EL (cell line): ENCODE data around the gene NHS.
A peak's percentile ranks its signal among the peaks of the same experiment; 100 is the strongest.

Experiments used
- DNase-seq: peaks from one replicate; pipeline ENCODE4 v3.0.0-alpha.2; 2016

The NHS gene

GRCh38 chrX:17453788-17454187 is 78.8 kb downstream of the NHS start:
- DNase-seq = no peak

GRCh38 chrX:17456526-17456925 is 81.5 kb downstream of the NHS start:
- no peak for DNase-seq

GRCh38 chrX:17459008-17459611 is 84.1 kb downstream of the NHS start:
- peak; percentile 33 for DNase-seq

GRCh38 chrX:17459661-17460060 is 84.7 kb downstream of the NHS start:
- DNase-seq = peak; percentile 52

- DNase-seq = no peak
These were observed 87.9 kb downstream of the NHS start for GRCh38 chrX:17462881-17463280.

GRCh38 chrX:17464194-17464593 is 89.2 kb downstream of the NHS start:
- DNase-seq = peak; percentile 76

- peak; percentile 55 for DNase-seq
These were observed 90.2 kb downstream of the NHS start for GRCh38 chrX:17465201-17465600.

- DNase-seq = no peak
These were observed 90.8 kb downstream of the NHS start for GRCh38 chrX:17465802-17466201.

- DNase-seq = no peak
These were observed 95.1 kb downstream of the NHS start for GRCh38 chrX:17470136-17470535.

- no peak for DNase-seq
These were observed 96.1 kb downstream of the NHS start for GRCh38 chrX:17471121-17471520.

- no peak for DNase-seq
These were observed 96.9 kb downstream of the NHS start for GRCh38 chrX:17471861-17472260.

GRCh38 chrX:17472424-17472823 is 97.4 kb downstream of the NHS start:
- no peak for DNase-seq

- no peak for DNase-seq
These were observed 98.0 kb downstream of the NHS start for GRCh38 chrX:17473021-17473420.

GRCh38 chrX:17474892-17475291 is 99.9 kb downstream of the NHS start:
- DNase-seq = peak; percentile 72

GRCh38 chrX:17475449-17476217 is 100.6 kb downstream of the NHS start:
- no peak for DNase-seq

GRCh38 chrX:17476411-17476810 is 101.4 kb downstream of the NHS start:
- no peak for DNase-seq

- no peak for DNase-seq
These were observed 106.1 kb downstream of the NHS start for GRCh38 chrX:17481086-17481485.

GRCh38 chrX:17484592-17484991 is 109.6 kb downstream of the NHS start:
- DNase-seq = no peak

GRCh38 chrX:17485391-17485790 is 110.4 kb downstream of the NHS start:
- no peak for DNase-seq

GRCh38 chrX:17488036-17488435 is 113.0 kb downstream of the NHS start:
- DNase-seq = no peak

GRCh38 chrX:17494216-17494615 is 119.2 kb downstream of the NHS start:
- DNase-seq = no peak

GRCh38 chrX:17495052-17495451 is 120.1 kb downstream of the NHS start:
- no peak for DNase-seq

- DNase-seq = no peak
These were observed 121.4 kb downstream of the NHS start for GRCh38 chrX:17496407-17496806.

- no peak for DNase-seq
These were observed 122.2 kb downstream of the NHS start for GRCh38 chrX:17497193-17497592.

- DNase-seq = no peak
These were observed 124.5 kb downstream of the NHS start for GRCh38 chrX:17499512-17499911.
